ENCODE results near the gene CHD3. TPM values are rescaled to one million over a fixed set of nuclear protein-coding genes. Genes with fewer than 3 reads are reported as not detected.

The CHD3 gene
- 100 to 1,000 TPM; 177 to 239 (median 196) TPM for polyA plus RNA-seq (ENCODE audit: insufficient read depth in 1 of 5, insufficient read length in 5 of 5, low replicate concordance in 1 of 5)
- long read RNA-seq, donor 1, transcript CHD3-211 (3 exons, 2,515 nt) = major isoform, 19 of 73 reads
- long read RNA-seq, donor 1, partial matches to known transcripts = 53 of 73 reads
- long read RNA-seq, donor 1, other reads (novel, unspliced or antisense) = 0 of 73 reads
- long read RNA-seq, donor 2, partial matches to known transcripts = 0 of 3 reads
- long read RNA-seq, donor 2, other reads (novel, unspliced or antisense) = 0 of 3 reads
- long read RNA-seq, donor 3, transcript CHD3-211 (3 exons, 2,515 nt) = major isoform, 16 of 125 reads
- long read RNA-seq, donor 3, partial matches to known transcripts = 108 of 125 reads
- long read RNA-seq, donor 3, other reads (novel, unspliced or antisense) = 0 of 125 reads
- long read RNA-seq, donor 4, transcript CHD3-211 (3 exons, 2,515 nt) = major isoform, 11 of 51 reads
- long read RNA-seq, donor 4, partial matches to known transcripts = 40 of 51 reads
- long read RNA-seq, donor 4, other reads (novel, unspliced or antisense) = 0 of 51 reads
- long read RNA-seq, donor 5, transcript CHD3-211 (3 exons, 2,515 nt) = major isoform, 14 of 66 reads
- long read RNA-seq, donor 5, partial matches to known transcripts = 52 of 66 reads
- long read RNA-seq, donor 5, other reads (novel, unspliced or antisense) = 0 of 66 reads
- long read RNA-seq, donor 6, transcript CHD3-211 (3 exons, 2,515 nt) = major isoform, 8 of 67 reads
- long read RNA-seq, donor 6, partial matches to known transcripts = 58 of 67 reads
- long read RNA-seq, donor 6, other reads (novel, unspliced or antisense) = 0 of 67 reads
- long read RNA-seq, donor 7, partial matches to known transcripts = 107 of 112 reads
- long read RNA-seq, donor 7, other reads (novel, unspliced or antisense) = 0 of 112 reads
- long read RNA-seq, donor 8, transcript CHD3-211 (3 exons, 2,515 nt) = major isoform, 6 of 6 reads
- long read RNA-seq, donor 8, partial matches to known transcripts = 0 of 6 reads
- long read RNA-seq, donor 8, other reads (novel, unspliced or antisense) = 0 of 6 reads

GRCh38 chr17:7888184-7888920 is at the start of gene CHD3:
TSS of gene CHD3 (plus strand) at chr17:7888789. CDS start at chr17:7889001, 212 bp downstream.
- peak; percentile 23 to 51 for DNase-seq

DNA sequence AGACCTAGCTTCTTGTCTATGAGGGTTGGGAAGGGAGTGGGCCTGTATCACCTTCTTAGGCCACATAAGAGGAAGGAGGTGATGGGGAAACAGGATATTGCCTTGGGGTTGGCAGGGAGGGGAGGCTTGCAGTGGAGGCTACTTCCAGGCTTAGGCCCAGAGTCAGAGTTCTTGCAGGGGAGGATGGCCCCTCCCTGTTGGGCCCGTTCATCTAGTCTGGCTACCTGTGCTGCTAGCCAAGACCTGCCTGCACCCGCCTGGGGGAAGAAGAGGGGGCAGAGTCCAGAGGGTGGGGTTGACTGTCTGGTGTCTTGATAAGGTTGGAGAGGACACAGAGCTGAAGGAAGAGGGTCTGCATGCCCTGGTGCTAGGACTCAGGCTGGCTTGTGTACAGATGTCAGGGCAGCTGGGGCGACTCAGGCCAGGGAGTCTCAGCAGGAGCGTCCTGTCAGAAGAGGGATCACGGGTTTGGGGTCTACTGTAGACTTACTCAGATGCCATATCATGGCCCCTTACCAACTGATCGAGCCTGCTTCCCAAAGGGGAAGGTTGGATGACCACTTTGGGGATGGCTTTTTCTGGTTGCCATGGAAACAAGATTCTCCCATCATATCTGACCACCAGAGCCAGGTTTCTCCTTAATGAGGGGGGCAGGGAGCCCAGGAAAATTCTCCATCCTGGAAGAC is 49.3 kb upstream of the CHD3 start:
- no peak for DNase-seq

DNA sequence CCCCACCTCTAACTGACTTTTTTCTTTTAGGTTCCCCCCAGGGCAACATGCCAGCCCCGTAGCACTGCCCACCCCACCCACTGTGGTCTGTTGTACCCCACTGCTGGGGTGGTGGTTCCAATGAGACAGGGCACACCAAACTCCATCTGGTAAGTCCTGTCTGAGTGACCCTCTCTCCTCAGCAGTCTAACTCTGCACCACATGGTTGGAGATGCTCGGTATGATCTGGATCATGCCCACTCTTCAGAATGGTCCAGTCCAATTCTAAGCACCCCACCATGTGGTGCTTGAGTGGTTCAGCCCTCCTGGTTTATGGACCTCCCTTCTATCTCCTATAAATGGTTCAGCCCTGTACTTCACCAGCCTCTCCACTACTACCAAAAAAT is 48.7 kb upstream of the CHD3 start:
- no peak for DNase-seq

- DNase-seq = no peak
Measured at GRCh38 chr17:7840441-7840840, 48.1 kb upstream of the CHD3 start.

- no peak for DNase-seq
Measured at GRCh38 chr17:7840875-7841274, 47.7 kb upstream of the CHD3 start.

DNA sequence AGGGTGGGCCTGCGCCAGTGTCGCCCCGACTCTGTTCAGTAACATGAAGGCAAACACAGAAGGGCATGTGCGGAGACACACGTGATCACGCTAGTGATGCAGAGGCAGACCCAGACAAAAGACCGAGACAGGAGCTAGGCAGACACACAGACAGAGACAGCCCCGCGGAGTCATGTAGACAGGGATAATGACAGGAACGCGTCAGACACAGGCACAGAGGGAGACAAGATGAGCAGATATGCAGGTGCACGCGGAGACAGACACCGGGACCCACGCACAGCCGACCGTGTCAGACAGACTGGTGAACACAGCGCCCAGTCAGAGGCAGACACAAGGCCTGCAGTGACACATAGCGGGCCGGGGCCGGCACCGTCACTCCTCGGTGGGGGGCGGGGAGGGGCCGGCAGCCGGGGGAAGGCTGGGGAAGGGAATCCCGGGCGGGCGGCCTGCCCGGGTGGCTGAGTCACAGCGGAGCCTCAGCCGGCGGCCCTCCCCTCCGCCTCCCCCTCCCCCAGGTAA is 47.1 kb upstream of the CHD3 start:
- DNase-seq = no peak

DNA sequence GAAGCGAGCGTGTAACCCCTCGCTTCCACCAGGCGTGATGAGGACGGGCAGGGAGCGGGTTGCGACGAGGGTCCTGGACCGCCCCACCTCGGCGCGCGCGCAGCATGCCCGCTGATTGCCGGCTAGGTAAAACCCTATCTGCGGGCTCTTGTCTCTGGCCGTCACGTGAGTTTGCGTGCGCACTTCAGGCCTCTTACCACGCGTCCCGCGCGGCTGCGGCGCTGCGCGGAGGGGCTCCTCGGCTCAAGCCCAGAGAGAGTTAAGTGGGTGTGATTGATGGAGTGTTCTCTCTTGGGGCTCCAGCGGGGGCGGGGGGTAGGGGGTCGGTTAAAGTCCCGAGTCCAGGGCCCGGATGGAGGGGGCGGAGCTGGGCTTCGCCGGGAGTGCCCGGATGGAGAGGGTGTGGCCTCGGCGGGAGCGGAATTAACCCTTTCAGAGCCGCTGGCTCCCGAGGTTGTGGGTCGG is 46.6 kb upstream of the CHD3 start:
- peak; percentile 90 to 92 for DNase-seq

DNA sequence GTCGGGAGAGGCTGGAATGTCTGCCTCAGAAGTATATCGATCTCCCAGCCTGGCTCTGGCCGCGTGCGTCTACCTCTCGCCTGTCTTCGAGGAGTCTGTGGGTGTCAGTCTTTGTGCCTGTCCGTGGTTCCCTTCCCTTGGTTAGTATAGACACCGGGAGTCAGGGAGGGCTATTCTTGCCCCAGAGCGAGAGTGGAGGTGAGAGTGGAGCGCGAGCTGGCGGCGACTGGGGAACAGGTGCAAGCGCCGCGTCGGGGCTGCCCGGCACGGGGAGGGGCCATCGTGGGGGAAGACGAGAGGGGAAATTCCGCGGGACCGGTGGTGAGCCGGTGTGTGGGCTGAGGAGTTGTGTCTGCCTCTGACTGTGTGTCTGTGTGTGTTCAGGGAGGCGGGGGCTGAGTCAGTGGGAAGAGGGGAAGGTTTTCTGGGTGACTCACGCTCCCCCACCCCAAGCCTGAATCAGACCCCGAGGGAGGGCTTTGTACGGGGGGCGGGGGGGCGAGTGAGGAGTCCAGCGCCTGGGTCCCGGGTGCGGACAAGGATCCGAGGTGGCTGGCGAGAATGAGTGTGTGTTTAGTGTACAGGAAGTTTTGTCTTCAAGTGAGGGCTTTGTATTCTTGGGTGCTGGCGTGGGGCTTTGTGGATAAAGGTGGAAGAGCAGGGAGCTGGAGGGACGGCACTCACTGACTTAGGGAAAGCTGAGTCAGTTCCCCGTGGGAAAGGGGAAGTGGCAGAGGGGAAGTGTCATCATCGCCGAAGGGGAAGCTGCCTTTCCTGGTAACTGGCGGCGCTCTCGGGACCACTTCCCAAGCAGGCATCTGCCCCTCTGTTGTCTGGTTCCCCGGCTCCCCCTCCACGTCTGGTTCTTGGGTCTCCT is 46.0 kb upstream of the CHD3 start:
- peak; percentile 59 to 64 for DNase-seq

GRCh38 chr17:7843257-7843535 is 45.4 kb upstream of the CHD3 start:
- DNase-seq = no peak

DNA sequence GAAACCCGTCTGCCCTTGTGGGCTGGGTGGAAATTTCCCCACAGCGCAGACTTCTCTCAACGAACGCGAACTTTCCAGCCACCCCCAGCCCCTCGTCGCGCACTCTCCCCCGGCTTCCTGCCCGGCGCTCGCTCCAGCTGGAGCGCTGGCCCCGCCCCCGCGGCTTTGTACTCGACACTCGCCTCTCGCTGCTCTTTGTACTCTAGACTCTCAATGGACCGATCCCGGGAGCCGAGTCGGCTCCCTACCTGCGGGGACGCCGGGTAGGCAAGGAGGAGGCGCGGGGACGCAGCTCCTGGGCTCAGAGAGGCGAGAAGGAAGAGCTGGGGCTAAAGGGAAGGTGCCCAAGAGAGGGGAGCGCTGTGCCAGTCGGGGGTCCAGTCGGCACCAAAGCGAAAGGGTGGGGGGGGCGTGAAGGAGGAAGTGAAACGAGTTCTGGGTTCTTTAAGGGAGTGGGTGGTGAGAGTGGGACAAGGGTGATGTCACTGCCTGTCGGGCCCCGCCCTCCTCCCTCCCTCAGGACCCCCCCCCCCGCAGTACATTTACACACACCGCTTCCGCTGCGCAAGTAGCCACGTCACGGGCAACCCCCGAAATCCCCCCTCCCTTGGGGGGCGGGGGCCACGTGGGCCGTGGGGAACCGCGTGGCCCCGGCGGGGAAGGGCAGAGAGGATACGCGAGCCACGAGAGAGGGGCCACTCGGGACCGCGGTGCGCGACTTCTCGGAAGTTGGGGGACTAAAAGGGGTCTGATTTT is 44.9 kb upstream of the CHD3 start:
- peak; percentile 81 to 82 for DNase-seq

DNA sequence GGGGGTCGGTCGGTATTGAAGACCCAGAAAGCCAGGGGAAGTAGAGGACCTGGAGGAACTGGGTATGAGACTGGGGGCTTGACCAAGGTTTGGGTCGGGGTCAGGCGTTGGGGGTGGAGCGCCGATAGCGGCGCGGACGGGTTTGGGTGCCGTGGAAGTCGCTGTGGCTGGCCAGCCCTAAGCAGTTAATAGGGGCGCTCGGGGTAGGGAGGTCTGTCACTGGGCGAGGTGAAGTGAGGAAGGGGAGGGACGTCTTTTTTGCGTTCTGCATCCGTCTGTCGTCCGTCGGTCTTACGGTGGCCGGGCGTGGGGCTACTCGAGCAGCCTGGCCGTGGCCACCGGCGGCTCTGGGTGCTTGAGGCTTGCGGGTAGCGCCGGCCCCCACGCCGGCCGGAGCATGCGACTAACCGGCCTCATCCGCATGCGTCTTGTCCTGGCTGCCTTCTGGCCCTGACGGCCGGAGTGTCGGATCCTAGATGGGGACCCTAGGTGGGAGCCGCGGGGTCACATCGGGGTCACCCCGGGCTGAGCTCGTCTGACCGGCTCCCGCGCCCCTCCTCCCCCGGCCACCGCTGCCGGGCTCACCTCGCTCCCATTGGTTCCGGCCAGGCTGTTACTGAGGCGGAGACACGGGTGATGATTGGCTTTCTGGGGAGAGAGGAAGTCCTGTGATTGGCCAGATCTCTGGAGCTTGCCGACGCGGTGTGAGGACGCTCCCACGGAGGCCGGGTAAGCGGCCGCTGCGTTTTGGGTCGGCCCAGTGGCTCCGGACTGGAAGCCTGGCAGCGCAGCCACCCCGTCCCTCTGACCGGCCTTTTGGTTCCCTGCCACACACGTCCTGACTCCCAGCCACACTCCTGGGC is 44.1 kb upstream of the CHD3 start:
- peak; percentile 89 to 90 for DNase-seq

GRCh38 chr17:7845359-7846062 is 43.1 kb upstream of the CHD3 start:
- no peak for DNase-seq

DNA sequence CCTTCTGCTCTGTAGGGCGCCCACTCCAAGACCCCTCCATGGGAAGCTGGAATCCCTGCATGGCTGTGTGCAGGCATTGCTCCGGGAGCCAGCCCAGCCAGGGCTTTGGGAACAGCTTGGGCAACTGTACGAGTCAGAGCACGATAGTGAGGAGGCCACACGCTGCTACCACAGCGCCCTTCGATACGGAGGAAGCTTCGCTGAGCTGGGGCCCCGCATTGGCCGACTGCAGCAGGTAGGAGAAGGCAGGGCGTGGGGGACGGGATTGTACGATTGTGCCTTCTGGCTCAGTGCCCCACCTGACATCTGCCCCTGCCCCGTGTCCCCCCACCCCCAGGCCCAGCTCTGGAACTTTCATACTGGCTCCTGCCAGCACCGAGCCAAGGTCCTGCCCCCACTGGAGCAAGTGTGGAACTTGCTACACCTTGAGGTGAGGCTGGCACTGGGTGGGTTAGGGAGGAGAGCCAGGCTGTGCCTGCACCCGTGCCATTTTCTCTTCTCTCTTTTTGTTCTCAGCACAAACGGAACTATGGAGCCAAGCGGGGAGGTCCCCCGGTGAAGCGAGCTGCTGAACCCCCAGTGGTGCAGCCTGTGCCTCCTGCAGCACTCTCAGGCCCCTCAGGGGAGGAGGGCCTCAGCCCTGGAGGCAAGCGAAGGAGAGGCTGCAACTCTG is 42.4 kb upstream of the CHD3 start:
- no peak for DNase-seq

- no peak for DNase-seq
Measured at GRCh38 chr17:7846765-7847661, 41.6 kb upstream of the CHD3 start.

DNA sequence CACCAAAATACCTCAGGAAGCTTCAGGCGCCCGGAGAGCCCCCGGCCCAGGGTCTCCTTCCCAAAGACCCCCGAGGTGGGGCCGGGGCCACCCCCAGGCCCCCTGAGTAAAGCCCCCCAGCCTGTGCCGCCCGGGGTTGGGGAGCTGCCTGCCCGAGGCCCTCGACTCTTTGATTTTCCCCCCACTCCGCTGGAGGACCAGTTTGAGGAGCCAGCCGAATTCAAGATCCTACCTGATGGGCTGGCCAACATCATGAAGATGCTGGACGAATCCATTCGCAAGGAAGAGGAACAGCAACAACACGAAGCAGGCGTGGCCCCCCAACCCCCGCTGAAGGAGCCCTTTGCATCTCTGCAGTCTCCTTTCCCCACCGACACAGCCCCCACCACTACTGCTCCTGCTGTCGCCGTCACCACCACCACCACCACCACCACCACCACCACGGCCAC is 40.4 kb upstream of the CHD3 start:
- no peak for DNase-seq

GRCh38 chr17:7848739-7849129 is 39.9 kb upstream of the CHD3 start:
- no peak for DNase-seq

Measured in right lung (tissue), 10 donors.